Tibial artery (tissue), 4 donors: ENCODE measurements around the gene RNF20.

ENCODE experiments used
- DNase-seq, 2 donors: peaks; one replicate each; pipeline ENCODE4 v3.0.0-alpha.2; 2019
- H3K27ac ChIP-seq, 2 donors: fragments of 200-600 bp; sonication (generic) in 1 of 2; 1 replicate in 1 of 2; 2 replicates in 1 of 2; pipeline ENCODE4 v1.5.1; 2018 to 2019; ENCODE audit warnings: mild to moderate bottlenecking in 1 of 2
- H3K27me3 ChIP-seq, 2 donors: fragments of 200-600 bp; sonication (generic) in 1 of 2; one replicate each; pipeline versions ENCODE4 v1.5.1 to v1.6.0; 2016 to 2019
- H3K36me3 ChIP-seq, 3 donors: fragments of 200-600 bp; sonication (generic) in 2 of 3; one replicate each; pipeline ENCODE4 v1.5.1; 2016 to 2019; ENCODE audit warnings: mild to moderate bottlenecking in 2 of 3
- H3K4me1 ChIP-seq, 4 donors: fragments of 200-600 bp; sonication (generic) in 2 of 4; 1 replicate in 3 of 4; 2 replicates in 1 of 4; pipeline ENCODE4 v1.5.1; 2016 to 2019
- H3K4me3 ChIP-seq, 2 donors: fragments of 200-600 bp; sonication (generic) in 1 of 2; 1 replicate in 1 of 2; 2 replicates in 1 of 2; pipeline ENCODE4 v1.5.1; 2018 to 2019; ENCODE audit warnings: mild to moderate bottlenecking in 2 of 2
- H3K9me3 ChIP-seq, 3 donors: fragments of 200-600 bp; sonication (generic) in 1 of 3; one replicate each; pipeline ENCODE4 v1.5.1; 2016 to 2019
- CTCF ChIP-seq, 2 experiments: fragments of 200-600 bp in 1 of 2; fragments of 450-650 bp in 1 of 2; IDR thresholded peaks; one replicate each; pipeline ENCODE4 v1.5.1; 2017 to 2019; ENCODE audit warnings: antibody characterized with exemption in 2 of 2, mild to moderate bottlenecking in 1 of 2, moderate library complexity in 1 of 2
- intact Hi-C: fragments of 100-400 bp; cut with DNase I; formaldehyde crosslinking; loops from one replicate; pipeline ENCODE4 v1.15.0; 2023; ENCODE audit warnings: low total_unique reads

Gene RNF20

GRCh38 chr9:101533334-101534204 is at the start of gene RNF20:
RNF20 (plus strand) TSS chr9:101533853; CDS start chr9:101535424, 1,571 bp downstream.
- H3K4me3 ChIP-seq, result peak within 1 kb of the TSS; percentile 66 to 83
- no peaks in the 10 kb centered on the region for H3K27me3 ChIP-seq
- no peak for TF ChIP-seq CTCF (IDR thresholded peaks at IDR 0.05)
- peaks cover 0 to 30% (median 17%) of the 10 kb centered on the region in 4 donors for H3K4me1 ChIP-seq
- H3K9me3 ChIP-seq, result no peaks in the 10 kb centered on the region
- peak; percentile 100 for DNase-seq
- H3K36me3 ChIP-seq, result peaks cover 8 to 25% (median 12%) of the 10 kb centered on the region in 3 donors
- H3K27ac ChIP-seq, result peak within 1 kb of the TSS; percentile 82 to 93
- intact Hi-C loops, result loop anchor here (5.0 kb wide), 1 partner anchor 136 kb away; the partner anchor contains the start of genes MRPL50 and ZNF189

GRCh38 chr9:101484046-101484445 is 49.6 kb upstream of the RNF20 start:
- no peaks in the 10 kb centered on the region for H3K9me3 ChIP-seq
- intact Hi-C loops, result no loop called here
- DNase-seq, result no peak
- H3K4me3 ChIP-seq, result no peak overlapping the region
- no peak overlapping the region for H3K27ac ChIP-seq
- peaks cover 0 to 46% (median 8%) of the 10 kb centered on the region in 4 donors for H3K4me1 ChIP-seq
- TF ChIP-seq CTCF (IDR thresholded peaks at IDR 0.05), result no peak
- H3K36me3 ChIP-seq, result no peaks in the 10 kb centered on the region
- no peaks in the 10 kb centered on the region for H3K27me3 ChIP-seq

- peak; percentile 21 to 69 for DNase-seq
- Histone ChIP-seq H3K36me3 (no peaks in the 10 kb centered on the region), H3K27me3 (no peaks in the 10 kb centered on the region), H3K27ac (peak overlapping the region; percentile 93 to 98), H3K4me1 (peaks cover 0 to 28% (median 8%) of the 10 kb centered on the region in 4 donors), H3K9me3 (no peaks in the 10 kb centered on the region), H3K4me3 (peak overlapping the region; percentile 89 to 92)
- intact Hi-C loops, result no loop called here
- TF ChIP-seq CTCF (IDR thresholded peaks at IDR 0.05), result no peak
Observed at GRCh38 chr9:101485924-101486692, 47.5 kb upstream of the RNF20 start.

GRCh38 chr9:101486693-101487442 is 46.8 kb upstream of the RNF20 start:
- intact Hi-C loops, result no loop called here
- H3K4me1 ChIP-seq, result peaks cover 0 to 28% (median 7%) of the 10 kb centered on the region in 4 donors
- H3K27ac ChIP-seq, result peak overlapping the region; percentile 93 to 98
- peak overlapping the region; percentile 89 to 92 for H3K4me3 ChIP-seq
- no peaks in the 10 kb centered on the region for H3K27me3 ChIP-seq
- no peaks in the 10 kb centered on the region for H3K36me3 ChIP-seq
- DNase-seq, result peak; percentile 28 to 78
- no peaks in the 10 kb centered on the region for H3K9me3 ChIP-seq
- peak in 1 of 2 experiments; percentile 6 for TF ChIP-seq CTCF (IDR thresholded peaks at IDR 0.05)

- Histone ChIP-seq H3K9me3 (peaks cover 0 to 5% (median 0%) of the 10 kb centered on the region in 3 donors), H3K27me3 (no peaks in the 10 kb centered on the region), H3K4me1 (peaks cover 0 to 28% (median 5%) of the 10 kb centered on the region in 4 donors), H3K27ac (peak overlapping the region; percentile 93 to 98), H3K36me3 (no peaks in the 10 kb centered on the region), H3K4me3 (peak overlapping the region; percentile 89 to 92)
- intact Hi-C loops, result no loop called here
- no peak for DNase-seq
- no peak for TF ChIP-seq CTCF (IDR thresholded peaks at IDR 0.05)
Observed at GRCh38 chr9:101487443-101487840, 46.2 kb upstream of the RNF20 start.
